BE2C (cell line): Measurements from ENCODE around the gene VPS8.

Source experiments
- DNase-seq: peaks from one replicate; pipeline ENCODE4 v3.0.0-alpha.2; 2020
- H3K27me3 ChIP-seq: fragments of 250-450 bp; sonication (Bioruptor Pico); 2 replicates; pipeline ENCODE4 v1.5.1; 2020; ENCODE audit warnings: mild to moderate bottlenecking
- H3K36me3 ChIP-seq: fragments of 250-450 bp; sonication (Bioruptor Pico); 2 replicates; pipeline ENCODE4 v1.5.1; 2020; ENCODE audit warnings: mild to moderate bottlenecking
- H3K4me1 ChIP-seq: fragments of 250-450 bp; sonication (Bioruptor Pico); 2 replicates; pipeline ENCODE4 v1.5.1; 2020
- H3K4me3 ChIP-seq: 2 replicates; pipeline ENCODE4 v1.5.1; 2011; ENCODE audit warnings: low read depth, low read length
- H3K9me3 ChIP-seq: fragments of 250-450 bp; sonication (Bioruptor Pico); 2 replicates; pipeline ENCODE4 v1.5.1; 2020
- CTCF ChIP-seq: IDR thresholded peaks from 2 replicates; pipeline ENCODE4 v1.5.1; 2012; ENCODE audit warnings: mild to moderate bottlenecking, low read depth, low read length

The VPS8 gene

GRCh38 chr3:184832044-184832443, 20.1 kb downstream of the VPS8 start:
- Histone ChIP-seq H3K27me3 (no peaks in the 10 kb centered on the region), H3K4me1 (no peaks in the 10 kb centered on the region), H3K36me3 (peaks cover 2% of the 10 kb centered on the region), H3K4me3 (no peak overlapping the region), H3K9me3 (no peaks in the 10 kb centered on the region)
- TF ChIP-seq CTCF, result no peak
- DNase-seq, result no peak

GRCh38 chr3:184832903-184833302, 20.9 kb downstream of the VPS8 start:
- Histone ChIP-seq H3K9me3 (no peaks in the 10 kb centered on the region), H3K4me3 (no peak overlapping the region), H3K27me3 (no peaks in the 10 kb centered on the region), H3K36me3 (peaks cover 2% of the 10 kb centered on the region), H3K4me1 (no peaks in the 10 kb centered on the region)
- no peak for TF ChIP-seq CTCF
- no peak for DNase-seq

GRCh38 chr3:184836090-184836822, 24.3 kb downstream of the VPS8 start:
- Histone ChIP-seq H3K4me1 (no peaks in the 10 kb centered on the region), H3K36me3 (peaks cover 5% of the 10 kb centered on the region), H3K4me3 (no peak overlapping the region), H3K9me3 (no peaks in the 10 kb centered on the region), H3K27me3 (no peaks in the 10 kb centered on the region)
- TF ChIP-seq CTCF, result no peak
- no peak for DNase-seq

GRCh38 chr3:184842433-184842832, 30.5 kb downstream of the VPS8 start:
- H3K27me3 ChIP-seq, result no peaks in the 10 kb centered on the region
- no peaks in the 10 kb centered on the region for H3K4me1 ChIP-seq
- no peak for TF ChIP-seq CTCF
- no peaks in the 10 kb centered on the region for H3K9me3 ChIP-seq
- DNase-seq, result no peak
- no peak overlapping the region for H3K4me3 ChIP-seq
- H3K36me3 ChIP-seq, result peaks cover 3% of the 10 kb centered on the region; the same call in 1 of the 2 replicates

GRCh38 chr3:184845819-184846218, 33.9 kb downstream of the VPS8 start:
- Histone ChIP-seq H3K27me3 (no peaks in the 10 kb centered on the region), H3K36me3 (no peaks in the 10 kb centered on the region), H3K4me3 (no peak overlapping the region), H3K9me3 (no peaks in the 10 kb centered on the region), H3K4me1 (no peaks in the 10 kb centered on the region)
- TF ChIP-seq CTCF, result no peak
- no peak for DNase-seq

GRCh38 chr3:184846496-184846895, 34.5 kb downstream of the VPS8 start:
- Histone ChIP-seq H3K4me3 (no peak overlapping the region), H3K9me3 (no peaks in the 10 kb centered on the region), H3K36me3 (no peaks in the 10 kb centered on the region), H3K4me1 (no peaks in the 10 kb centered on the region), H3K27me3 (no peaks in the 10 kb centered on the region)
- no peak for DNase-seq
- TF ChIP-seq CTCF, result no peak
